Activated CD8-positive, alpha-beta memory T cell treated with anti-CD3 and anti-CD28 coated beads for 36 hours (primary cell): ENCODE data around the gene TSEN54. TPM values are rescaled to one million over a fixed set of nuclear protein-coding genes. Genes with fewer than 3 reads are reported as not detected.
"Not testable (repeated sequence)": the region's sequence is repeated elsewhere in the genome, so short reads cannot be mapped to it uniquely, and the experiment has no call there.

ENCODE experiments used
- CTCF ChIA-PET: fragments of 350-600 bp; sonication (Branson Sonifier 250); formaldehyde crosslinking; loops from one replicate; lab custom pipeline; 2021; ENCODE audit warnings: antibody characterized with exemption; lab: Charles Lee
- POLR2A ChIA-PET: fragments of 350-600 bp; sonication (Branson Sonifier 250); formaldehyde crosslinking; loops from one replicate; lab custom pipeline; 2021; ENCODE audit warnings: antibody characterized with exemption; lab: Charles Lee
- total RNA-seq, 2 experiments: library from RNA; stranded (reverse); gene quantifications; one replicate each; pipeline ENCODE4 v1.2.3, GENCODE V29; 2021

TSEN54 gene
- total RNA-seq, 2 experiments from 2014 or later = 55.3 to 55.5 TPM

- ChIA-PET POLR2A (no interaction called here), CTCF (interaction anchor here (1.0 kb wide), 1 partner anchor 121 kb away, joined by 3 read pairs; no protein-coding TSS in a partner anchor)
Measured at GRCh38 chr17:75511610-75512575, 4.4 kb upstream of the TSEN54 start.

- ChIA-PET POLR2A (no interaction called here), CTCF (interaction anchor here (0.6 to 1.0 kb wide), 2 partner anchors 120 to 211 kb away, joined by 3 read pairs; no protein-coding TSS in a partner anchor)
Measured at GRCh38 chr17:75512926-75513640, 3.2 kb upstream of the TSEN54 start.

GRCh38 chr17:75513641-75514000 is 2.7 kb upstream of the TSEN54 start:
- ChIA-PET CTCF (interaction anchor here (0.6 to 1.1 kb wide), 2 partner anchors 83 to 211 kb away, joined by 3 read pairs; no protein-coding TSS in a partner anchor), POLR2A (no interaction called here)

GRCh38 chr17:75514299-75514918 is 1.9 kb upstream of the TSEN54 start:
- ChIA-PET CTCF (interaction anchor here (1.1 kb wide), 1 partner anchor 83 kb away, joined by 3 read pairs; no protein-coding TSS in a partner anchor), POLR2A (no interaction called here)

GRCh38 chr17:75514919-75515495 is 1.3 kb upstream of the TSEN54 start:
- CTCF ChIA-PET = interaction anchor here (1.1 kb wide), 1 partner anchor 84 kb away, joined by 3 read pairs; no protein-coding TSS in a partner anchor
- POLR2A ChIA-PET = no interaction called here

- CTCF ChIA-PET = interaction anchor here (0.6 to 3.3 kb wide), 11 partner anchors 10 to 278 kb away, joined by 3 to 23 read pairs (median 5); partner anchors contain the start of genes LLGL2 and TMEM94
- POLR2A ChIA-PET = interaction anchor here (1.4 to 1.5 kb wide), 2 partner anchors 9 to 59 kb away, joined by 7 to 10 read pairs; partner anchors contain the start of genes LLGL2 and TMEM94
Measured at GRCh38 chr17:75515496-75516254, 653 bp upstream of the TSEN54 start, which contains the start of gene CASKIN2. CASKIN2 (minus strand) TSS chr17:75515537; CDS start chr17:75513804, 1,733 bp downstream.

- POLR2A ChIA-PET = interaction anchor here (0.5 to 1.5 kb wide), 4 partner anchors 8 to 369 kb away, joined by 3 to 10 read pairs (median 6); partner anchors contain the start of genes LLGL2 and TMEM94
- CTCF ChIA-PET = interaction anchor here (0.6 to 3.3 kb wide), 14 partner anchors 9 to 386 kb away, joined by 3 to 23 read pairs (median 4); partner anchors contain the start of genes LLGL2, MIF4GD and TMEM94
Measured at GRCh38 chr17:75516619-75517296, 430 bp downstream of the TSEN54 start.

GRCh38 chr17:75517297-75517865 is 1.1 kb downstream of the TSEN54 start:
- ChIA-PET CTCF (interaction anchor here (1.1 to 3.3 kb wide), 4 partner anchors 9 to 386 kb away, joined by 3 to 23 read pairs (median 9); partner anchors contain the start of gene LLGL2), POLR2A (interaction anchor here (0.6 to 1.5 kb wide), 4 partner anchors 8 to 61 kb away, joined by 3 to 10 read pairs (median 4); partner anchors contain the start of genes LLGL2 and TMEM94)

GRCh38 chr17:75518201-75518600 is 1.9 kb downstream of the TSEN54 start:
- POLR2A ChIA-PET = interaction anchor here (0.5 to 1.1 kb wide), 2 partner anchors 62 to 195 kb away, joined by 3 to 7 read pairs; partner anchors contain the start of gene TMEM94
- CTCF ChIA-PET = interaction anchor here (1.6 to 3.3 kb wide), 2 partner anchors 8 to 70 kb away, joined by 5 to 23 read pairs; partner anchors contain the start of gene LLGL2

- CTCF ChIA-PET = interaction anchor here (1.1 to 3.3 kb wide), 3 partner anchors 7 to 107 kb away, joined by 3 to 23 read pairs (median 3); partner anchors contain the start of gene LLGL2
- POLR2A ChIA-PET = no interaction called here
Measured at GRCh38 chr17:75518983-75519537, 2.7 kb downstream of the TSEN54 start.

GRCh38 chr17:75520413-75520812 is 4.1 kb downstream of the TSEN54 start:
- POLR2A ChIA-PET = interaction anchor here (0.6 kb wide), 1 partner anchor 245 kb away, joined by 3 read pairs; no protein-coding TSS in a partner anchor
- CTCF ChIA-PET = not testable (repeated sequence)

- POLR2A ChIA-PET = no interaction called here
- CTCF ChIA-PET = no interaction called here
Measured at GRCh38 chr17:75521290-75521689, 5.0 kb downstream of the TSEN54 start.

GRCh38 chr17:75521951-75522727 is 5.8 kb downstream of the TSEN54 start:
- CTCF ChIA-PET = interaction anchor here (0.6 to 0.8 kb wide), 2 partner anchors 10 to 75 kb away, joined by 3 to 4 read pairs; no protein-coding TSS in a partner anchor
- POLR2A ChIA-PET = no interaction called here

GRCh38 chr17:75523647-75524046 is 7.3 kb downstream of the TSEN54 start:
- POLR2A ChIA-PET = no interaction called here
- CTCF ChIA-PET = interaction anchor here (0.6 kb wide), 1 partner anchor 430 kb away, joined by 3 read pairs; no protein-coding TSS in a partner anchor
